ENCODE results near the gene MOGAT1. TPM values are rescaled to one million over a fixed set of nuclear protein-coding genes. Genes with fewer than 3 reads are reported as not detected.

The MOGAT1 gene
- total and polyA plus RNA-seq, 9 of the 15 experiments (the other 6 are each of a cell fraction or from before 2014, with no cell fraction given), result not detected

DNA sequence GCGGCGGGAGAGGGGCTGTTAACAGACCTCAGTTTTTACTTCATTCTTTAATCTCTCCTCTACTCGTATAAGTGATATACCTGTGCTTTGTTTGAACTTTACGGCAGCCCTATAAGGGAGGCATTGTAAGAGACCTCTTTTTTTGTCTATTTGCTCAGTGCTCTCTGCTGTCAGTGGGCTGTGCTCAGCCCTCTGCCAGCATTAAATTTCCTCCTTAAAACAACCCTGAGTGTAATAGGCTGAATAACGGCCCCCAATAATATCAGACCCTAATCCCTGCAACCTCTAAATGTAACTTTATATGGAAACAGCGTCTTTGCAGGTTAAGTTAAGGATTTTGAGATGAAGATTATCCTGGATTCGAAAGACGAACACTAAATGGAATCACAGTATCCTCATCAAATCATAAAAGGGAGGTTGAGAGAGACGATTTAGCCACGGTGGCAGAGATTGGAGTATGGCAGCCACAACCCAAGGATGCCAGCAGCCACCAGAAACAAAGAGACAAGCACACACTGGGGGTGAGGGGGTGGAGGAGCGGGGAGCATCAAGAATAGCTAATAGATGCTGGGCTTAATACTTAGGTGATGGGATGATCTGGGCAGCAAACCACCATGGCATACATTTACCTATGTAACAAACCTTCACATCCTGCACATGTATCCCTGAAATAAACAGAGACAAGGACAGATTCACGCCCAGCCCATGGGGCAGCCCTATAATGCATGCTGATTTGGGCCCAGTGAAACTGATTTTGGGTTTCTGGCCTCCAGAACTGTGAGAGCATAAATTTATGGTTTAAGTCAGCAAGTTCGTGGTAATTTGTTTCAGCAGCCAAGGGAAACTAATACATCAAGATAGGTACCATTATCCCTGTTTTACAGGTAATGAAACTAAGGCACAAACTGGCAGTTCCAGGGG lies 14.7 kb upstream of the MOGAT1 start:
- TF ChIP-seq NEUROD1 (IDR thresholded peaks at IDR 0.05; ENCODE audit: borderline replicate concordance, low read depth, low read length, partially characterized antibody) (no peak), MNT (conservative IDR thresholded peaks at IDR 0.05) (peak in 1 of 2 experiments; percentile 40; a peak in 2 of 4 replicates), HDAC1 (IDR thresholded peaks at IDR 0.05) (peak in 1 of 2 experiments; percentile 1; a peak in 1 of 4 replicates), CREB5 (CRISPR knock-in tag; IDR thresholded peaks at IDR 0.05) (no peak), ZNF707 (CRISPR knock-in tag; conservative IDR thresholded peaks at IDR 0.05) (no peak), MAFK (IDR thresholded peaks at IDR 0.05; ENCODE audit: low read length) (no peak), CREBBP (IDR thresholded peaks at IDR 0.05; ENCODE audit: low read depth, low read length) (no peak)
- TF ChIP-seq, protein P1, sequence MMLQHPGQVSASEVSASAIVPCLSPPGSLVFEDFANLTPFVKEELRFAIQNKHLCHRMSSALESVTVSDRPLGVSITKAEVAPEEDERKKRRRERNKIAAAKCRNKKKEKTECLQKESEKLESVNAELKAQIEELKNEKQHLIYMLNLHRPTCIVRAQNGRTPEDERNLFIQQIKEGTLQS (IDR thresholded peaks at IDR 0.05), result no peak
- TF ChIP-seq, protein P1 (CRISPR knock-in tag; conservative IDR thresholded peaks at IDR 0.05), result no peak
- BruUV-seq (replicated peaks), result TSS peak; percentile 94
- H3K4me2 ChIP-seq (ENCODE audit: insufficient read depth, low read length), result peak overlapping the region; percentile 90
- in situ Hi-C loops (cut with MboI), result no loop called here
- H3K9me1 ChIP-seq (ENCODE audit: control insufficient read depth, insufficient read depth, low read length), result no peaks in the 10 kb centered on the region
- H3K79me2 ChIP-seq (ENCODE audit: control insufficient read depth, insufficient read depth, low read length), result peaks cover 48% of the 10 kb centered on the region
- WGBS (ENCODE audit: insufficient coverage, low coverage, missing lambda C conversion rate), result 13% methylated on average over 13 of the region's 13 CpGs
- H3K4me3 ChIP-seq, result peak overlapping the region; percentile 82
- POLR2A ChIA-PET, result no interaction called here
- H3K9ac ChIP-seq (ENCODE audit: insufficient read depth in 1 of 2, low read depth in 2 of 2, low read length in 2 of 2), result peak overlapping the region; percentile 84 to 96
- no peaks in the 10 kb centered on the region for H3K27me3 ChIP-seq (ENCODE audit: control insufficient read depth in 2 of 2, insufficient read depth in 2 of 2, low read length in 2 of 2)
- peaks cover 3 to 5% of the 10 kb centered on the region in 2 experiments; a peak in 3 of 5 replicates for H3K4me1 ChIP-seq (replicated peaks in 1 of 2; ENCODE audit: control insufficient read depth in 2 of 2, insufficient read depth in 2 of 2, low read length in 2 of 2)
- FAIRE-seq, result peak; percentile 26
- H3K9me3 ChIP-seq (replicated peaks; ENCODE audit: control insufficient read depth, insufficient read depth, low read depth, low read length), result no peaks in the 10 kb centered on the region
- H3K27ac ChIP-seq (ENCODE audit: extremely low read depth, low read depth, low read length), result peak overlapping the region; percentile 88
- intact Hi-C loops (cut with micrococcal nuclease), result no loop called here
- H4K20me1 ChIP-seq (replicated peaks; ENCODE audit: control insufficient read depth, insufficient read depth, low read length), result no peaks in the 10 kb centered on the region
- peak overlapping the region; percentile 90 for H2AFZ ChIP-seq (ENCODE audit: low read depth, low read length)
- DNase-seq (ENCODE audit: extremely low read depth in 1 of 4, low spot score in 3 of 4), result no peak
- peak; percentile 35 for ATAC-seq
- CTCF ChIA-PET (ENCODE audit: low intra/inter-chr PET ratio), result no interaction called here
- peaks cover 17% of the 10 kb centered on the region for H3K36me3 ChIP-seq (ENCODE audit: control insufficient read depth, insufficient read depth, low read length)
